ENCODE results near the gene SFSWAP. TPM values are rescaled to one million over a fixed set of nuclear protein-coding genes. Genes with fewer than 3 reads are reported as not detected.

Gene SFSWAP
- total RNA-seq, 1 experiment from 2014 or later: 50.4 TPM

- ChIA-PET POLR2A (no interaction called here), CTCF (no interaction called here), RAD21 (ENCODE audit: low non-redundant PET in 1 of 2, low total read pairs in 2 of 2, uncharacterized antibody in 2 of 2, unreplicated experiment in 2 of 2) (no interaction called here)
- no TSS peak for BruUV-seq (replicated peaks)
- intact Hi-C loops (cut with micrococcal nuclease): no loop called here
- H3K9ac ChIP-seq (ENCODE audit: low read length): no peak overlapping the region
- no peaks in the 10 kb centered on the region for H3K79me2 ChIP-seq (ENCODE audit: insufficient read depth, low read length)
- no peak overlapping the region; the same call in 1 of the 2 replicates for H3K27ac ChIP-seq (ENCODE audit: low read depth, low read length)
- ATAC-seq (peak; percentile 30; the same call in 1 of the 2 replicates), DNase-seq (ENCODE audit: low read depth, low spot score) (no peak)
- H3K36me3 ChIP-seq (ENCODE audit: control insufficient read depth in 1 of 2, insufficient read depth in 2 of 2, low read length in 2 of 2): peaks cover 7 to 23% of the 10 kb centered on the region in 2 experiments; a peak in 3 of 4 replicates
- no peaks in the 10 kb centered on the region for H3K27me3 ChIP-seq (ENCODE audit: insufficient read depth, low read length)
- no peaks in the 10 kb centered on the region for H3K9me2 ChIP-seq (ENCODE audit: insufficient read depth)
- TF ChIP-seq FOSL1 (IDR thresholded peaks at IDR 0.05; ENCODE audit: low read depth) (no peak), ATF3 (IDR thresholded peaks at IDR 0.05) (no peak), CTCF (IDR thresholded peaks at IDR 0.05 in 2 of 3, conservative IDR thresholded peaks at IDR 0.05 in 1 of 3; ENCODE audit: borderline replicate concordance in 1 of 3, insufficient read depth in 1 of 3, low read depth in 2 of 3, low read length in 2 of 3) (no peak), RAD21 (IDR thresholded peaks at IDR 0.05; ENCODE audit: low read depth) (no peak), EZH2phosphoT487 (IDR thresholded peaks at IDR 0.05; ENCODE audit: borderline replicate concordance) (no peak), REST (IDR thresholded peaks at IDR 0.05; ENCODE audit: low read depth) (no peak), JUND (IDR thresholded peaks at IDR 0.05) (no peak), EGR1 (IDR thresholded peaks at IDR 0.05; ENCODE audit: low read depth) (no peak), CEBPB (IDR thresholded peaks at IDR 0.05; ENCODE audit: low read depth) (no peak), CBX3 (IDR thresholded peaks at IDR 0.05; ENCODE audit: low read depth) (no peak), ZNF274 (IDR thresholded peaks at IDR 0.05; ENCODE audit: low read depth, low read length) (no peak), SRF (IDR thresholded peaks at IDR 0.05; ENCODE audit: low read depth) (no peak)
- no peaks in the 10 kb centered on the region; a peak in 1 of 4 replicates for H3K4me1 ChIP-seq (ENCODE audit: control insufficient read depth in 1 of 2, insufficient read depth in 2 of 2, low read length in 2 of 2)
- no peak overlapping the region for H3K4me3 ChIP-seq (replicated peaks in 1 of 2; ENCODE audit: low read depth in 1 of 2, low read length in 2 of 2)
- H4K20me1 ChIP-seq (ENCODE audit: insufficient read depth): no peaks in the 10 kb centered on the region
- H3K9me3 ChIP-seq (ENCODE audit: control insufficient read depth in 1 of 2, insufficient read depth in 1 of 2, low read depth in 1 of 2, low read length in 2 of 2): no peaks in the 10 kb centered on the region
- H2AFZ ChIP-seq (ENCODE audit: low read depth, low read length, poor library complexity, severe bottlenecking): no peak overlapping the region
- H3K4me2 ChIP-seq (ENCODE audit: low read length): no peak overlapping the region
These were observed 85.0 kb downstream of the SFSWAP start for GRCh38 chr12:131795690-131796410.
